HG03280 (cell line): ENCODE measurements around the gene GASK1B.

Experiments
- ATAC-seq: cut with Tn5 transposase; IDR thresholded peaks from one replicate; pipeline ENCODE4 v1.9.1; 2021; ENCODE audit warnings: mild to moderate bottlenecking, moderate library complexity; ENCODE audit not compliant: unreplicated experiment

Gene GASK1B

GRCh38 chr4:158172261-158173258, at the start of gene GASK1B:
Gene GASK1B (minus strand): TSS chr4:158173025. CDS start chr4:158171375, 1,650 bp downstream.
- ATAC-seq: peak; percentile 54

- ATAC-seq: no peak
Measured at GRCh38 chr4:158219623-158220022, 46.8 kb upstream of the GASK1B start.

GRCh38 chr4:158217763-158218162, 44.9 kb upstream of the GASK1B start:
- no peak for ATAC-seq

GRCh38 chr4:158214856-158215255, 42.0 kb upstream of the GASK1B start:
- ATAC-seq: no peak

GRCh38 chr4:158213466-158213865, 40.6 kb upstream of the GASK1B start:
- ATAC-seq: no peak

- ATAC-seq: no peak
Measured at GRCh38 chr4:158211222-158211621, 38.4 kb upstream of the GASK1B start.

- peak; percentile 84 for ATAC-seq
Measured at GRCh38 chr4:158209825-158210807, 37.3 kb upstream of the GASK1B start, which contains the start of gene TMEM144. Gene TMEM144 (plus strand): TSS chr4:158210486. CDS start chr4:158212668, 2,182 bp downstream.

GRCh38 chr4:158208963-158209640, 36.3 kb upstream of the GASK1B start:
- ATAC-seq: peak; percentile 43

- ATAC-seq: no peak
Measured at GRCh38 chr4:158203929-158204328, 31.1 kb upstream of the GASK1B start.

GRCh38 chr4:158203436-158203835, 30.6 kb upstream of the GASK1B start:
- ATAC-seq: no peak

GRCh38 chr4:158202481-158202880, 29.7 kb upstream of the GASK1B start:
- no peak for ATAC-seq

GRCh38 chr4:158201876-158202275, 29.1 kb upstream of the GASK1B start:
- ATAC-seq: no peak

- ATAC-seq: no peak
Measured at GRCh38 chr4:158201322-158201721, 28.5 kb upstream of the GASK1B start.

- no peak for ATAC-seq
Measured at GRCh38 chr4:158200214-158200613, 27.4 kb upstream of the GASK1B start.

- no peak for ATAC-seq
Measured at GRCh38 chr4:158197194-158197776, 24.5 kb upstream of the GASK1B start.

- ATAC-seq: no peak
Measured at GRCh38 chr4:158195297-158195696, 22.5 kb upstream of the GASK1B start.

- no peak for ATAC-seq
Measured at GRCh38 chr4:158193171-158193749, 20.4 kb upstream of the GASK1B start.

GRCh38 chr4:158192439-158193158, 19.8 kb upstream of the GASK1B start:
- ATAC-seq: no peak

- no peak for ATAC-seq
Measured at GRCh38 chr4:158190718-158191117, 17.9 kb upstream of the GASK1B start.
